ENCODE results near the gene CBLN3.

Gene CBLN3

DNA sequence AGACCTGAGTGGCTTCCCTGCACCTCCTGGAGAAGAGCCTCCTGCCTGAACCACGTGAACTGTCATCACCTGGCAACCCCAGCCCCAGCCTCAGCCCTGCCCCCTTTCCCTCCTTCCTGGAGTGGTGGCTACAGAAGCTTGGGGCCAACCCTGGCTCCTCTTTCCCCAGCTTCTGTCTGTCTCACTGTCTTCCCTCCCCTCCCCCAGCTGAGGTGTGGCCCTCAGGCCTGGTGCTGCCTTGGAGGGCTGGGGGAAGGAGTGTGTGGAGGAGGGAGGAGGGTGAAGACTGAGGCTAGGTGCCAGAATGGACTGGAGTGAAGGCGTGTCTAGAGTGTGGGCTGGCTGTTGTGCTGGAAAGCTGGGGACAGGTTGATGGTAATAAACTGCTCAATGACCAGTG is 51.8 kb downstream of the CBLN3 start:
- TF ChIP-seq, protein P1, sequence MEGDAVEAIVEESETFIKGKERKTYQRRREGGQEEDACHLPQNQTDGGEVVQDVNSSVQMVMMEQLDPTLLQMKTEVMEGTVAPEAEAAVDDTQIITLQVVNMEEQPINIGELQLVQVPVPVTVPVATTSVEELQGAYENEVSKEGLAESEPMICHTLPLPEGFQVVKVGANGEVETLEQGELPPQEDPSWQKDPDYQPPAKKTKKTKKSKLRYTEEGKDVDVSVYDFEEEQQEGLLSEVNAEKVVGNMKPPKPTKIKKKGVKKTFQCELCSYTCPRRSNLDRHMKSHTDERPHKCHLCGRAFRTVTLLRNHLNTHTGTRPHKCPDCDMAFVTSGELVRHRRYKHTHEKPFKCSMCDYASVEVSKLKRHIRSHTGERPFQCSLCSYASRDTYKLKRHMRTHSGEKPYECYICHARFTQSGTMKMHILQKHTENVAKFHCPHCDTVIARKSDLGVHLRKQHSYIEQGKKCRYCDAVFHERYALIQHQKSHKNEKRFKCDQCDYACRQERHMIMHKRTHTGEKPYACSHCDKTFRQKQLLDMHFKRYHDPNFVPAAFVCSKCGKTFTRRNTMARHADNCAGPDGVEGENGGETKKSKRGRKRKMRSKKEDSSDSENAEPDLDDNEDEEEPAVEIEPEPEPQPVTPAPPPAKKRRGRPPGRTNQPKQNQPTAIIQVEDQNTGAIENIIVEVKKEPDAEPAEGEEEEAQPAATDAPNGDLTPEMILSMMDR (IDR thresholded peaks at IDR 0.05; ENCODE audit: low read depth, low read length) = no peak
- no peak for DNase-seq (ENCODE audit: extremely low read depth, low read depth)

DNA sequence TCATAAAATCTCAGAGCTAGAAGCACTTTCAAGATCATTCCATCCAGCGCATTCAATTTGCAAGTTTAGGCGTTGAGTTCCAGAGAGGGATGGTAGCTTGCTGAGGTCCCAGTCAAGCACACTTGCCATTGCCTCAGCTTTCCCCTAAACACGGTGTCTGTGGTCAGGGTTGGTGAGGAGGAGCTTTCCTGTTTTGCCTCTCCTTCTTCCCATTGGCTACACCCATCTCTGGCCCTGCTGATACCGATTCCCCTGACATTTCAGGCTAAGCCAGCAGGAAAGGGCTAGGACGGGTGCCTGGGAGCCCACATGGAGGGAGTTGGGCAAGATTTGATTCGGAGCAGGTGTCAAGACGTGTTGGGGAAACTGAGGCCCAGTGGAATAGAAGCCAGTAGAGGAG is 52.3 kb downstream of the CBLN3 start:
- no peak for DNase-seq (ENCODE audit: extremely low read depth, low read depth)
- TF ChIP-seq, protein P1 (IDR thresholded peaks at IDR 0.05; ENCODE audit: low read depth, low read length) = no peak
